ENCODE data around the gene OSBPL6. TPM values are rescaled to one million over a fixed set of nuclear protein-coding genes. Genes with fewer than 3 reads are reported as not detected.

Gene OSBPL6
- total RNA-seq, 1 experiment from 2014 or later = 4.6 TPM

- no CpG with 5 or more reads among the region's 1 CpG for WGBS (ENCODE audit: extremely low coverage, insufficient read length, low lambda C conversion rate)
- Histone ChIP-seq H2BK120ac (ENCODE audit: low read depth, low read length, poor library complexity, severe bottlenecking) (no peak overlapping the region), H3K27me3 (ENCODE audit: insufficient read depth, low read length) (peaks cover 12% of the 10 kb centered on the region; the same call in 1 of the 2 replicates), H4K20me1 (ENCODE audit: control insufficient read depth, insufficient read depth, insufficient read length) (no peaks in the 10 kb centered on the region), H3K18ac (ENCODE audit: insufficient read length, low read depth, low read length) (no peak overlapping the region), H2BK12ac (ENCODE audit: insufficient read length, low read depth, low read length) (no peak overlapping the region), H3K9me3 (ENCODE audit: control insufficient read depth, low read depth, low read length) (no peaks in the 10 kb centered on the region), H3K4me2 (ENCODE audit: insufficient read depth, insufficient read length, low read length) (peak overlapping the region; percentile 14), H3K56ac (ENCODE audit: insufficient read length, low read depth, low read length) (no peak overlapping the region), H3K4ac (ENCODE audit: low read depth, low read length) (no peak overlapping the region), H3K9ac (ENCODE audit: extremely low read depth, insufficient read length, low read length) (no peak overlapping the region), H2BK5ac (ENCODE audit: insufficient read length, low read length) (no peak overlapping the region), H4K5ac (ENCODE audit: insufficient read length, low read depth, low read length) (no peak overlapping the region), H2BK20ac (ENCODE audit: low read depth, low read length, poor library complexity, severe bottlenecking) (no peak overlapping the region), H2AK5ac (ENCODE audit: insufficient read length, low read length) (no peak overlapping the region), H4K91ac (ENCODE audit: insufficient read length, low read depth, low read length) (no peak overlapping the region), H3T11ph (ENCODE audit: low read length) (no peak overlapping the region), H3K14ac (ENCODE audit: insufficient read depth, low read length) (no peak overlapping the region), H3K23ac (ENCODE audit: insufficient read length, low read depth, low read length) (no peak overlapping the region), H2AFZ (ENCODE audit: low read length) (no peak overlapping the region), H3K4me1 (ENCODE audit: insufficient read depth, low read length) (peaks cover 6% of the 10 kb centered on the region), H3K79me2 (ENCODE audit: insufficient read depth, low read length) (no peaks in the 10 kb centered on the region), H3K79me1 (ENCODE audit: insufficient read depth, low read depth, low read length, poor library complexity, severe bottlenecking) (no peaks in the 10 kb centered on the region), H3K27ac (ENCODE audit: insufficient read length, low read depth, low read length) (no peak overlapping the region), H2BK15ac (ENCODE audit: low read depth, low read length) (no peak overlapping the region), H3K23me2 (ENCODE audit: insufficient read length, low read depth, low read length, poor library complexity, severe bottlenecking) (no peaks in the 10 kb centered on the region), H4K8ac (replicated peaks; ENCODE audit: insufficient read length, low read depth, low read length) (no peak overlapping the region)
- Mint-ChIP-seq H3K9me3 (peaks cover 5 to 8% of the 10 kb centered on the region in 2 experiments), H3K27ac (no peak overlapping the region), H3K4me1 (peaks cover 39 to 40% of the 10 kb centered on the region in 2 experiments), H3K36me3 (ENCODE audit: insufficient read depth in 1 of 3, low read depth in 3 of 3) (peaks cover 2 to 24% (median 2%) of the 10 kb centered on the region in 3 experiments; a peak in 5 of 7 replicates), H3K27me3 (ENCODE audit: low read depth) (peaks cover 85% of the 10 kb centered on the region), H3K4me3 (peak overlapping the region in 1 of 2 experiments; percentile 16; a peak in 1 of 5 replicates)
- DNase-seq = peak; percentile 38
- no peak for TF ChIP-seq CTCF (conservative IDR thresholded peaks at IDR 0.05)
Observed at GRCh38 chr2:178219247-178219646, 24.9 kb downstream of the OSBPL6 start.

All from H9 (cell line).